Ovary (tissue), 9 donors: ENCODE results near the gene SYT8. TPM values are rescaled to one million over a fixed set of nuclear protein-coding genes. Genes with fewer than 3 reads are reported as not detected.

Source experiments
- DNase-seq, 5 donors: peaks; one replicate each; pipeline ENCODE4 v3.0.0-alpha.2; 2019 to 2020
- H3K27ac ChIP-seq, 2 donors: fragments of 200-600 bp; one replicate each; pipeline versions ENCODE4 v1.5.1 to v1.8.0; 2019 to 2022
- H3K27me3 ChIP-seq: fragments of 200-600 bp; one replicate; pipeline ENCODE4 v1.8.0; 2022
- H3K36me3 ChIP-seq: fragments of 200-600 bp; sonication (generic); one replicate; pipeline ENCODE4 v1.5.1; 2019
- H3K4me1 ChIP-seq: one replicate; pipeline ENCODE4 v1.8.1; 2013; ENCODE audit warnings: mild to moderate bottlenecking, moderate library complexity; ENCODE audit not compliant: insufficient read depth
- H3K4me3 ChIP-seq: fragments of 200-600 bp; sonication (generic); one replicate; pipeline ENCODE4 v1.5.1; 2017
- H3K9me3 ChIP-seq, 2 donors: fragments of 200-600 bp in 1 of 2; sonication (generic) in 1 of 2; one replicate each; pipeline versions ENCODE4 v1.5.1 to v1.8.1; 2013 to 2019; ENCODE audit warnings: mild to moderate bottlenecking in 1 of 2, moderate library complexity in 1 of 2
- CTCF ChIP-seq, 3 donors: fragments of 450-650 bp in 2 of 3; fragments of 200-600 bp in 1 of 3; IDR thresholded peaks; one replicate each; pipeline versions ENCODE4 v1.5.1 to v1.8.0; 2016 to 2022; ENCODE audit warnings: antibody characterized with exemption in 3 of 3, mild to moderate bottlenecking in 1 of 3
- EP300 ChIP-seq: sonication (generic); formaldehyde crosslinking; IDR thresholded peaks from one replicate; pipeline ENCODE4 v1.6.1; 2017; ENCODE audit warnings: antibody characterized with exemption
- POLR2A ChIP-seq: fragments of 450-650 bp; IDR thresholded peaks from one replicate; pipeline ENCODE4 v1.6.1; 2017; ENCODE audit warnings: antibody characterized with exemption, mild to moderate bottlenecking, moderate library complexity
- WGBS, 3 donors: extraction: QIAGEN DNeasy Blood & Tissue Kit in 1 of 3; methylation state at CpG; one replicate each; pipeline versions ENCODE4 v1.1.5 to v1.1.7; 2013 to 2017; 5-methylcytosine and 5-hydroxymethylcytosine counted together
- intact Hi-C, 4 donors: fragments of 100-400 bp; cut with DNase I; formaldehyde crosslinking; loops; one replicate each; pipeline versions ENCODE4 v1.11.0 to v1.15.1; 2022 to 2023
- polyA plus RNA-seq, 2 donors: library from polyadenylated mRNA; stranded (reverse); fragments of 200-250 nt in 1 of 2; fragments of 350-450 nt in 1 of 2; fragmentation: Illumina TruSeq in 1 of 2; extraction: RNeasy Lipid Tissue Mini Kit (QIAGEN cat#74804) in 1 of 2; gene quantifications; one replicate each; pipeline ENCODE4 v1.2.3, GENCODE V29; 2013 to 2014
- total RNA-seq, 7 donors: library from RNA; depleted of rRNA in 2 of 7; stranded (reverse); fragments of >200 nt in 2 of 7; fragmentation: NEBNext Ultra II Directional in 3 of 7; extraction: Animal tissue kit (Norgen Biotek cat#: 25700) in 3 of 7; gene quantifications; one replicate each; pipeline versions ENCODE4 v1.1.0 to v1.2.4, GENCODE V29; 2016 to 2023
- donor health status: DM: no; HTN: no; CAD: no; lungs with moderate emphysema.
- donor health status: DM: no; HTN: no; CAD: no.
- donor health status: Bipolar disorder and iron deficiency.
- donor health status: DM: yes; HTN: yes; CAD: no.
- donor health status: DM: no; HTN: no; CAD: no.
- donor health status: DM: yes; HTN: yes; CAD: no.

Gene SYT8
- total and polyA plus RNA-seq, 9 donors, result 0.24 to 2.4 TPM; not detected in 7

GRCh38 chr11:1846453-1846932, 11.7 kb downstream of the SYT8 start:
- H3K4me3 ChIP-seq, result no peak overlapping the region
- intact Hi-C loops, result no loop called here
- no peaks in the 10 kb centered on the region for H3K9me3 ChIP-seq
- TF ChIP-seq CTCF (IDR thresholded peaks at IDR 0.05) (no peak), EP300 (no peak), POLR2A (no peak)
- WGBS, 3 donors, result 85 to 90% (median 89%) methylated on average over 9 of the region's 9 CpGs
- no peaks in the 10 kb centered on the region for H3K36me3 ChIP-seq
- peaks cover 15% of the 10 kb centered on the region for H3K4me1 ChIP-seq
- no peaks in the 10 kb centered on the region for H3K27me3 ChIP-seq
- no peak for DNase-seq
- H3K27ac ChIP-seq, result no peak overlapping the region

GRCh38 chr11:1847006-1847735, 12.4 kb downstream of the SYT8 start:
- Histone ChIP-seq H3K27ac (no peak overlapping the region), H3K27me3 (no peaks in the 10 kb centered on the region), H3K4me1 (peaks cover 15% of the 10 kb centered on the region), H3K9me3 (no peaks in the 10 kb centered on the region), H3K36me3 (no peaks in the 10 kb centered on the region), H3K4me3 (no peak overlapping the region)
- 91 to 95% (median 93%) methylated on average over 34 of the region's 34 CpGs for WGBS, 3 donors
- intact Hi-C loops, result no loop called here
- no peak for TF ChIP-seq EP300
- no peak for TF ChIP-seq CTCF (IDR thresholded peaks at IDR 0.05)
- TF ChIP-seq POLR2A, result no peak
- no peak for DNase-seq

GRCh38 chr11:1847926-1848639, 13.3 kb downstream of the SYT8 start:
- 31 to 43% (median 33%) methylated on average over 18 of the region's 18 CpGs for WGBS, 3 donors
- peak in 4 of 5 donors; percentile 48 to 75 (median 54) for DNase-seq

More at GRCh38 chr11:1847926-1848639, 13.3 kb downstream of the SYT8 start:
- no peaks in the 10 kb centered on the region for H3K9me3 ChIP-seq
- H3K4me1 ChIP-seq, result peaks cover 15% of the 10 kb centered on the region
- H3K36me3 ChIP-seq, result no peaks in the 10 kb centered on the region
- no peak overlapping the region for H3K4me3 ChIP-seq
- H3K27ac ChIP-seq, result peak overlapping the region in 1 of 2 donors; percentile 19
- no peak for TF ChIP-seq POLR2A
- no peak for TF ChIP-seq CTCF (IDR thresholded peaks at IDR 0.05)
- no peak for TF ChIP-seq EP300
- intact Hi-C loops, result no loop called here
- H3K27me3 ChIP-seq, result no peaks in the 10 kb centered on the region
